Measurements from ENCODE around the gene USP49.
"Not testable (repeated sequence)": the region's sequence is repeated elsewhere in the genome, so short reads cannot be mapped to it uniquely, and the experiment has no call there.

The USP49 gene

DNA sequence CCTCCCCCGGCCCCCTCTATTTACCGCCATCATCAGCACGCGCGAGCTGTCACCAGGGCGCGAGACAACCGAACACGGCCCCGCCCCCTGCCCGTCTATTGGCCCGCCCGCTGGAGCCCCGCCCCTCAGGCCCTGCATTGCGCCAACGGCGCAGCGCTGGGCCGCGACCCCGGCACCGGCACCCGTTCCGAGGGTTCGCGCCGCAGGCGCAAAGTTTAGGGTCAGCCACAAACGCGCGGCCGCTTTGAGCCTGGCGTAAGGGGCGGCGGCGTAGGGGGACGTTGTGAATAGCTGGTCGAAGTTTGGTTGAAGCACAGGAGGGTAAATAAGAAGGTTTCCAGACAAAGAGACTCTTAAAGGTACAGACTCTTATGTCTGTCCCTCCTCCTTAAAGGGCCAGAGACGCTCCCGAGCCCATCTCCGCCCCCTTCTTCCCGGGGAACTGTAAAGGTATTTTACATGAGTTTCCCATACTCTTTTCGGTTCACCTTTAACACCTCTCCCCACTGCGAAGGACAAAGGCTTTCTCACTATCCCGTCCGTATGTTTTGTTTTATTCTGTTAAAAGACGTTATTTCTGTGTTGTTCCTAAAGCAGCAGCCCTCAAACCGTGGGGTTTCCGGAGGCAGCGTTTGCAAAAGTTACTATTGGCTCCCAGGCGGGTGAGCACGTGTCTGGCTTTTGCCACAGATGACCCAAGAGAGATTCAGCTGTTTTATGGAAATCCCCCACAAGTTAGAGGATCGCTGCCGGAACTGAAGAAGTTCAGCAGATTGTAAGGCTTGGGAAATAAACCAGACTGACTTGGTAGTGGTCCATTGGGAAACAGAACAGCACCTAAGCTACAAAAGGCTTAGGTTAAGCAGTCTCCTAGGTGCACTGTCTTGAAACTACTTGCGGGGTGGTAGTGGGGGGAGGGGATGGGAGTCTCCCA, at the start of gene USP49:
TSS of gene USP49 (minus strand) at position 76 of the 934 bp plus-strand sequence. CDS start 88,392 bp downstream, outside the sequence.
- Histone ChIP-seq H3K27ac (ENCODE audit: low read depth, low read length) (peak within 1 kb of the TSS; percentile 77), H3K9me3 (ENCODE audit: low read length) (no peaks in the 10 kb centered on the region), H3K4me3 (ENCODE audit: low read depth in 1 of 2, low read length in 2 of 2) (peak within 1 kb of the TSS; percentile 53 to 77), H3K27me3 (ENCODE audit: control insufficient read depth in 1 of 2, insufficient read depth in 2 of 2, low read length in 2 of 2) (no peaks in the 10 kb centered on the region), H3K9ac (ENCODE audit: low read length) (peak within 1 kb of the TSS; percentile 72), H3K4me1 (ENCODE audit: insufficient read depth, low read length) (peaks cover 14% of the 10 kb centered on the region), H3K36me3 (ENCODE audit: insufficient read depth, low read length) (no peaks in the 10 kb centered on the region)

DNA sequence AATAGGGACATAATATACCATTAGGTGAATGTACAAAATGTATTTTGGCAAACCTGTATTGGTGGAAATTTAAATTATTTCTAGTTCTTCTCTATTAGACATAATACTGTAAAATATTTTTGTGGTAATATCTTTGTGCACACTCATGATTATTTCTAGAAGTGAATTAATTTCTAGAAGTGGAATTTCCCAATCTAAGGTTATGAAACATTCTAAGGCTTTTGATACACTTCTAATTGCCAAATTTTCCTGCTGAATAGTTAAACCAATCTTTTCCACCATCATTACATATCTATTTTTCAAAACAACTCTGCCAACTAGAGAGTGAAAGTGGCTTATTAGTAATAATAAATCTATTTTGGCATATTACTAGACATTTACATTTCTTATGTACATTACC, 48.3 kb upstream of the USP49 start:
- no peak overlapping the region for H3K9ac ChIP-seq (ENCODE audit: low read length)
- no peak overlapping the region for H3K27ac ChIP-seq (ENCODE audit: low read depth, low read length)
- H3K4me3 ChIP-seq (ENCODE audit: low read depth in 1 of 2, low read length in 2 of 2): no peak overlapping the region
- no peaks in the 10 kb centered on the region for H3K36me3 ChIP-seq (ENCODE audit: insufficient read depth, low read length)
- no peaks in the 10 kb centered on the region for H3K9me3 ChIP-seq (ENCODE audit: low read length)
- peaks cover 29% of the 10 kb centered on the region for H3K4me1 ChIP-seq (ENCODE audit: insufficient read depth, low read length)
- no peaks in the 10 kb centered on the region for H3K27me3 ChIP-seq (ENCODE audit: control insufficient read depth in 1 of 2, insufficient read depth in 2 of 2, low read length in 2 of 2)

DNA sequence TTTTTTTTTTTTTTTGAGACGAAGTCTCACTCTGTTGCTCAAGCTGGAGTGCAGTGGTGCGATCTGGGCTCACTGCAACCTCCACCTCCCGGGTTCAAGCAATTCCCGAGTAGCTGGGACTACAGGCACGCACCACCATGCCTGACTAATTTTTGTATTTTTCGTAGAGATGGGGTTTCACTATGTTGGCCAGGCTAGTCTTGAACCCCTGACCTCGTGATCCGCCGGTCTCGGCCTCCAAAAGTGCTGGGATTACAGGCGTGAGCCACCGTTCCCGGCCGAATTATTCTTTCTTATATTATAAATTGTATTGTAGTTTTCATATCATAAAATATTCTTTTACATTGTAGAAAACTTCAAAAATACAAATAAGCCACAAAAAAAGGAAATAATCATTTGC, 47.7 kb upstream of the USP49 start:
- H3K9me3 ChIP-seq (ENCODE audit: low read length); H3K9ac ChIP-seq (ENCODE audit: low read length); H3K27ac ChIP-seq (ENCODE audit: low read depth, low read length); H3K4me3 ChIP-seq (ENCODE audit: low read depth in 1 of 2, low read length in 2 of 2); H3K36me3 ChIP-seq (ENCODE audit: insufficient read depth, low read length); H3K27me3 ChIP-seq (ENCODE audit: control insufficient read depth in 1 of 2, insufficient read depth in 2 of 2, low read length in 2 of 2): not testable (repeated sequence)
- H3K4me1 ChIP-seq (ENCODE audit: insufficient read depth, low read length): peaks cover 35% of the 10 kb centered on the region

DNA sequence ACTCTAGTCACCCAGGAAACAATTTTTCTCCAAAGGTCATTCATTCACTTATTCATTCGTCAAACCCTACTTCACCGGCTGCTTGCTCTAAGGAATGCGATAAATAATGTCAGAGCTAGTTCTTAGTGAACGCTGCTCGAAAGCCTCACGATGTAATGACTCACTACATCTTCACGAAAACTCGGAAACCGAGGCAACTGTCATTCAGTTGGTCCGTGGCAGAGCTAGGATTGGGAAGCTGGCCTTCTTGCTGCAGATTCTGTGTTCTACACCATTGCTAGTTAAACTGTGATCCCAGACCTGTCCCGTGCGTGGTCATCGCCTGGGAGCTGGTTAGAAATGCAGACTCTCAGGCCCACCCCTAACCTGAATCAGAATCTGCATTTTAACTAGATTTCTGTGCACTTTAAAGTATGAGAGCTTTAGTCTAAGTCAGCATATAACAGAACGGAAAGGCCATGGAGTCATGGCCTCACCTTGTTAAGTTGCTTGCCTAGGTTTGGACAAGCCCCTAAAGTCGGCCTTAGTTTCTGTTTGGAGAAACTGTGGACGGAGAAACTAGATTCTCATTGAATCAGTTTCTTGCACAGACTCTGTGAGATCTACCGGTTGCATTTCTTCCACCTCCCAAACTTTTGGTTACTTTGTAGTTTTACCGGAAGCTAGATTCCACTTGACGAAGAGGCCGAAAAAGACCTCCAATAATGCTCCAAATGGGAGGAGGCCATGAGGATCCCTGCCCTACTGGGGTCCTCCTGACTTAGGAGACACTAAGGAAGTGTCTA, 47.1 kb upstream of the USP49 start:
- H3K9me3 ChIP-seq (ENCODE audit: low read length): no peaks in the 10 kb centered on the region
- peak overlapping the region; percentile 4 for H3K9ac ChIP-seq (ENCODE audit: low read length)
- H3K4me1 ChIP-seq (ENCODE audit: insufficient read depth, low read length): peaks cover 41% of the 10 kb centered on the region
- peak overlapping the region; percentile 88 for H3K27ac ChIP-seq (ENCODE audit: low read depth, low read length)
- H3K27me3 ChIP-seq (ENCODE audit: control insufficient read depth in 1 of 2, insufficient read depth in 2 of 2, low read length in 2 of 2): no peaks in the 10 kb centered on the region
- peak overlapping the region; percentile 51 to 75 for H3K4me3 ChIP-seq (ENCODE audit: low read depth in 1 of 2, low read length in 2 of 2)
- no peaks in the 10 kb centered on the region for H3K36me3 ChIP-seq (ENCODE audit: insufficient read depth, low read length)

GRCh38 chr6:41941280-41942066, 46.3 kb upstream of the USP49 start, which contains the start of gene CCND3:
Gene CCND3, minus strand, starts transcription at chr6:41941808. Its CDS starts 159 bp downstream, at chr6:41941649.
- Histone ChIP-seq H3K4me3 (ENCODE audit: low read depth in 1 of 2, low read length in 2 of 2) (peak within 1 kb of the TSS; percentile 75 to 76), H3K4me1 (ENCODE audit: insufficient read depth, low read length) (peaks cover 49% of the 10 kb centered on the region), H3K9ac (ENCODE audit: low read length) (peak within 1 kb of the TSS; percentile 47), H3K36me3 (ENCODE audit: insufficient read depth, low read length) (peaks cover 6% of the 10 kb centered on the region), H3K27me3 (ENCODE audit: control insufficient read depth in 1 of 2, insufficient read depth in 2 of 2, low read length in 2 of 2) (no peaks in the 10 kb centered on the region), H3K27ac (ENCODE audit: low read depth, low read length) (peak within 1 kb of the TSS; percentile 88), H3K9me3 (ENCODE audit: low read length) (no peaks in the 10 kb centered on the region)

GRCh38 chr6:41940759-41941279, 45.6 kb upstream of the USP49 start:
- peak overlapping the region; percentile 75 to 76 for H3K4me3 ChIP-seq (ENCODE audit: low read depth in 1 of 2, low read length in 2 of 2)
- H3K36me3 ChIP-seq (ENCODE audit: insufficient read depth, low read length): peaks cover 12% of the 10 kb centered on the region
- H3K27me3 ChIP-seq (ENCODE audit: control insufficient read depth in 1 of 2, insufficient read depth in 2 of 2, low read length in 2 of 2): no peaks in the 10 kb centered on the region
- H3K4me1 ChIP-seq (ENCODE audit: insufficient read depth, low read length): peaks cover 50% of the 10 kb centered on the region
- H3K9ac ChIP-seq (ENCODE audit: low read length): peak overlapping the region; percentile 47
- H3K9me3 ChIP-seq (ENCODE audit: low read length): no peaks in the 10 kb centered on the region
- H3K27ac ChIP-seq (ENCODE audit: low read depth, low read length): peak overlapping the region; percentile 81

GRCh38 chr6:41939848-41940758, 44.9 kb upstream of the USP49 start:
- Histone ChIP-seq H3K9ac (ENCODE audit: low read length) (peak overlapping the region; percentile 47), H3K27me3 (ENCODE audit: control insufficient read depth in 1 of 2, insufficient read depth in 2 of 2, low read length in 2 of 2) (no peaks in the 10 kb centered on the region), H3K9me3 (ENCODE audit: low read length) (no peaks in the 10 kb centered on the region), H3K36me3 (ENCODE audit: insufficient read depth, low read length) (peaks cover 19% of the 10 kb centered on the region), H3K4me3 (ENCODE audit: low read depth in 1 of 2, low read length in 2 of 2) (peak overlapping the region; percentile 75 to 76), H3K27ac (ENCODE audit: low read depth, low read length) (peak overlapping the region; percentile 81), H3K4me1 (ENCODE audit: insufficient read depth, low read length) (peaks cover 50% of the 10 kb centered on the region)

DNA sequence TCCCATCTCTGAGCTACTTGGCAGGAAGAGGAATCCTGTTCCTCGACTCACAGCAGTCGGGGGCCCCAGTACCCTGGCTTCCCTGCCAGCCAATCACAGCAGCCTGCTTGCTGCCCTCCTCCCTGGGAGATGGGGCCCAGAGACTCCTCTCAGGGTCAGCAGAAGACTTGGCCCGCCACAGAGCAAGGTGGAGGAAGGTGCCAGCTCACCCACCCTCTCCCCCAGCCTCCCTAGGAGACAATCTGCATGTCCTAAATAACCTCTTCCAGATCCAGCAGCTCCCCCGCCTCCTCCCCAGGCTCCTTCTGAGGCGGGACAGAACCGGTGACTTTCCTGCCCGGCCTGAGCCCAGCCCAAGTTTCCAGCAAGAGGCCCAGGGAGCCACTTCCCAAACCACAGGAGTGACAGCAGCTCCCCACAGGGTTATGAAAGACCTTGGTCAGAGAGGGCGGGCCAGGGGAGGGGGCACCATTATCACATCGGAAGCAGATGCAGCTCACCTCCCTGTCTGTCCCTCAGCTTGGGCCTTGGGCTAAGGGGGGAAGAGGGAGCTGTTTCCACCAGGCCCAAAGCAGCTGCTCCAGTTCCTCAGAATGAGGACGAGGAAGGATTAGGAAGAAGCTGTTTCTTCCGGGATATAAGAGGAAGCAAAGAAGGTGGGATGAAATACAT, 44.1 kb upstream of the USP49 start:
- Histone ChIP-seq H3K27me3 (ENCODE audit: control insufficient read depth in 1 of 2, insufficient read depth in 2 of 2, low read length in 2 of 2) (no peaks in the 10 kb centered on the region), H3K9me3 (ENCODE audit: low read length) (no peaks in the 10 kb centered on the region), H3K9ac (ENCODE audit: low read length) (peak overlapping the region; percentile 27), H3K4me1 (ENCODE audit: insufficient read depth, low read length) (peaks cover 50% of the 10 kb centered on the region), H3K27ac (ENCODE audit: low read depth, low read length) (peak overlapping the region; percentile 81), H3K36me3 (ENCODE audit: insufficient read depth, low read length) (peaks cover 27% of the 10 kb centered on the region), H3K4me3 (ENCODE audit: low read depth in 1 of 2, low read length in 2 of 2) (peak overlapping the region in 1 of 2 donors; percentile 75)

GRCh38 chr6:41938590-41939175, 43.5 kb upstream of the USP49 start:
- H3K36me3 ChIP-seq (ENCODE audit: insufficient read depth, low read length): peaks cover 31% of the 10 kb centered on the region
- H3K9me3 ChIP-seq (ENCODE audit: low read length): no peaks in the 10 kb centered on the region
- H3K27me3 ChIP-seq (ENCODE audit: control insufficient read depth in 1 of 2, insufficient read depth in 2 of 2, low read length in 2 of 2): no peaks in the 10 kb centered on the region
- peaks cover 50% of the 10 kb centered on the region for H3K4me1 ChIP-seq (ENCODE audit: insufficient read depth, low read length)
- no peak overlapping the region for H3K9ac ChIP-seq (ENCODE audit: low read length)
- no peak overlapping the region for H3K4me3 ChIP-seq (ENCODE audit: low read depth in 1 of 2, low read length in 2 of 2)
- H3K27ac ChIP-seq (ENCODE audit: low read depth, low read length): peak overlapping the region; percentile 81

All from muscle layer of colon (tissue), 2 donors.